ENCODE results near the gene PON2.

DNA sequence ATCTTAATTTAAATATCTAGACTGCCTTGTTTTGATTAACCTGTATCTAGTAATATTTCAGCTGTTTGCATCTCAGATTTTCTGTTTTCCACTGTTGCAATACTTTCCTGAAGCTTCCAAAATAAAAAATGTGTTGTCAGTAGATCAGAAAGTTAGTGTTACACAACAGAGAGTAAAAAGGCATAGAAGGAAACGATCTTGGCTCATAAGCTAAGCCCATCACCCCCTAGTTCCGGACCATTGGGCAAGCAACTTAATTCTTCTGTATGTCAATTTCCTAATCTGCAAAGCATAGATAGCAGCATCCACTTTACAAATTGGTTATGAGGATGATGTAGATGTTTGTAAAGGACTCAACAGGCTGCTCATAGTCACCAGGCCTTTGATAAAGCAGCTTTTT, 43.1 kb downstream of the PON2 start:
- TF ChIP-seq, protein P1, sequence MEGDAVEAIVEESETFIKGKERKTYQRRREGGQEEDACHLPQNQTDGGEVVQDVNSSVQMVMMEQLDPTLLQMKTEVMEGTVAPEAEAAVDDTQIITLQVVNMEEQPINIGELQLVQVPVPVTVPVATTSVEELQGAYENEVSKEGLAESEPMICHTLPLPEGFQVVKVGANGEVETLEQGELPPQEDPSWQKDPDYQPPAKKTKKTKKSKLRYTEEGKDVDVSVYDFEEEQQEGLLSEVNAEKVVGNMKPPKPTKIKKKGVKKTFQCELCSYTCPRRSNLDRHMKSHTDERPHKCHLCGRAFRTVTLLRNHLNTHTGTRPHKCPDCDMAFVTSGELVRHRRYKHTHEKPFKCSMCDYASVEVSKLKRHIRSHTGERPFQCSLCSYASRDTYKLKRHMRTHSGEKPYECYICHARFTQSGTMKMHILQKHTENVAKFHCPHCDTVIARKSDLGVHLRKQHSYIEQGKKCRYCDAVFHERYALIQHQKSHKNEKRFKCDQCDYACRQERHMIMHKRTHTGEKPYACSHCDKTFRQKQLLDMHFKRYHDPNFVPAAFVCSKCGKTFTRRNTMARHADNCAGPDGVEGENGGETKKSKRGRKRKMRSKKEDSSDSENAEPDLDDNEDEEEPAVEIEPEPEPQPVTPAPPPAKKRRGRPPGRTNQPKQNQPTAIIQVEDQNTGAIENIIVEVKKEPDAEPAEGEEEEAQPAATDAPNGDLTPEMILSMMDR (IDR thresholded peaks at IDR 0.05; ENCODE audit: insufficient read depth, low read length, poor library complexity, severe bottlenecking): no peak
- TF ChIP-seq EZH2phosphoT487 (conservative IDR thresholded peaks at IDR 0.05; ENCODE audit: low read length): no peak
